Kasumi-1 (cell line): ENCODE results near the gene EPHA8.

Experiments
- DNase-seq, 2 experiments: peaks; one replicate each; lab custom pipeline; 2025; lab: John Stamatoyannopoulos, UW

Gene EPHA8

GRCh38 chr1:22536506-22536905 is 26.8 kb upstream of the EPHA8 start:
- no peak for DNase-seq

GRCh38 chr1:22537441-22538139 is 25.7 kb upstream of the EPHA8 start:
- DNase-seq = no peak

GRCh38 chr1:22539510-22540118 is 23.7 kb upstream of the EPHA8 start:
- peak in 1 of 2 experiments; percentile 11 for DNase-seq

GRCh38 chr1:22540337-22540736 is 23.0 kb upstream of the EPHA8 start:
- DNase-seq = no peak

- DNase-seq = no peak
These were observed 20.4 kb upstream of the EPHA8 start for GRCh38 chr1:22542886-22543285.

- DNase-seq = no peak
These were observed 19.6 kb upstream of the EPHA8 start for GRCh38 chr1:22543679-22544078.

GRCh38 chr1:22544606-22545005 is 18.7 kb upstream of the EPHA8 start:
- DNase-seq = no peak

- no peak for DNase-seq
These were observed 18.1 kb upstream of the EPHA8 start for GRCh38 chr1:22545141-22545540.

GRCh38 chr1:22547186-22547817 is 16.0 kb upstream of the EPHA8 start:
- DNase-seq = no peak

GRCh38 chr1:22547818-22548462 is 15.3 kb upstream of the EPHA8 start:
- no peak for DNase-seq

- no peak for DNase-seq
These were observed 13.3 kb upstream of the EPHA8 start for GRCh38 chr1:22550021-22550420.

GRCh38 chr1:22551591-22551990 is 11.7 kb upstream of the EPHA8 start:
- DNase-seq = no peak

- no peak for DNase-seq
These were observed 11.3 kb upstream of the EPHA8 start for GRCh38 chr1:22552021-22552420.

GRCh38 chr1:22553104-22553880 is 10.0 kb upstream of the EPHA8 start:
- no peak for DNase-seq

GRCh38 chr1:22553991-22554522 is 9.2 kb upstream of the EPHA8 start:
- DNase-seq = no peak

- no peak for DNase-seq
These were observed 8.0 kb upstream of the EPHA8 start for GRCh38 chr1:22555371-22555656.

- DNase-seq = no peak
These were observed 6.7 kb upstream of the EPHA8 start for GRCh38 chr1:22556391-22557104.

GRCh38 chr1:22557341-22557950 is 5.8 kb upstream of the EPHA8 start:
- no peak for DNase-seq

- DNase-seq = no peak
These were observed 648 bp downstream of the EPHA8 start for GRCh38 chr1:22563671-22564602.

- DNase-seq = no peak
These were observed 2.9 kb downstream of the EPHA8 start for GRCh38 chr1:22566161-22566560.
